Coronary artery (tissue), 2 donors: Measurements from ENCODE around the gene SSBP3.
A peak's percentile ranks its signal among the peaks of the same experiment; 100 is the strongest.

Source experiments
- DNase-seq: peaks from one replicate; pipeline ENCODE4 v3.0.0-alpha.2; 2017; ENCODE audit warnings: low spot score
- H3K27ac ChIP-seq, 2 donors: fragments of 200-600 bp; sonication (generic); one replicate each; pipeline ENCODE4 v1.5.1; 2016 to 2019
- H3K4me3 ChIP-seq: fragments of 200-600 bp; sonication (generic); 2 replicates; pipeline ENCODE4 v1.5.1; 2016; ENCODE audit warnings: mild to moderate bottlenecking, moderate library complexity
- CTCF ChIP-seq: fragments of 200-600 bp; sonication (generic); IDR thresholded peaks from one replicate; pipeline ENCODE4 v1.5.1; 2019; ENCODE audit warnings: antibody characterized with exemption

SSBP3 gene

DNA sequence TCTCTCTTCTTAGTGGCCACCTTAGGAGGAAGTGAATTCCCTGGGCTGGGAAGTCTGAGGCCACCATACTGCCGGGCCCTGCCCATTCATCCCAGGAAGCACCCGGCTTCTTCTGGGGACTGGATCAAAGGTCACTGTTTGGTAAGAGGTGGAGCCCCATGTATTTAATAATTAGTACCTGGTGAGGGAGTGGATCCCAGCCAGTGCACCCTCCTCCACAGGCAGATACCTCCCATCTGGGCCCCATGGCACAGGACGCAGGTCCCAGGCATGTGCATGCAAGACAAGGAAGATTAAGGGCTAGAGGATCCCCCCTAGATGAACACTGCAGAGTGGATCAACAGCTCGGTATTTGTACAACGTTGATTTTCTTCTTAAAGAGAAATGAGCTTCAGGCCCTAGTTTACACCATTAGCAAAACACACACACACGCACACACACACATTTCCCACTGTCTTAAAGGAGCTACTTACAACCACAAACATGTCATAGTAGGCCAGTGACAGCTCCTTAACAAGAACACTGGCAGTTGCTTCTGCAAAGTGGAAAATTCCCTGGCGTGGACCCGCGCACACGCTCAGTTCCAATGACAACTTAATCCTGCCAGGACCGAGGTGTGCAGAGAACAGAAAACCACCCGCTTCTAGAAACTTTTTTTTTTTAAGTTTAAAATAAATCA is 115.5 kb downstream of the SSBP3 start:
- no peak for TF ChIP-seq CTCF
- peak overlapping the region; percentile 40 for H3K4me3 ChIP-seq
- peak; percentile 83 for DNase-seq
- peak overlapping the region; percentile 91 to 96 for H3K27ac ChIP-seq

DNA sequence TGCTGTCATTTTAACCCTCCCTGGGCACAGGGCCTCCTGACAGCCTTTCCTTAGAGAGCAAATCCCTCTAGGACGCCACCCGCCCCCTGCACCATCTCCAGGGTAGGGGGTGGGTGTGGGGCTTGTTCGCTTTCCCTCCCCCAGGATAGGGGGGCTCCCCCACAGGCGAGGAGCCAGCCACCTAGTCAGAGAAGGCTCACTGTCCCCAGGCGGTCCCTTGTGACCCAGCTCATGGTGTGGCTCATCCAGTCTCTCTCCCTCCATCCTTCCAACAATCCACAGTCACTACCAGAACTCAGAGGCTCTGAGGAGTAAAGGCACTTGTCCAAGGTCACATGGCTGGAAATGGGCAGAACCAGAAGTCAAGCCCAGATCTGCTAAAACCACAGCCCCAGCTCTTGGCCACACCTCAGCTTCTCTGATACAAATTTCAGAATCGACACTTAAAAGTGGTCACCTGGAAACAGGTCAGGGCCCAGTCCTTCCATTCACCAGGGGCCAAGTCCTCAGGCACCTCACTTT is 116.4 kb downstream of the SSBP3 start:
- no peak for TF ChIP-seq CTCF
- DNase-seq = no peak
- no peak overlapping the region for H3K4me3 ChIP-seq
- peak overlapping the region; percentile 91 to 96 for H3K27ac ChIP-seq

GRCh38 chr1:54287801-54288211 is 118.4 kb downstream of the SSBP3 start:
- peak; percentile 85 for DNase-seq
- Histone ChIP-seq H3K27ac (peak overlapping the region; percentile 92 to 96), H3K4me3 (no peak overlapping the region)
- no peak for TF ChIP-seq CTCF

- Histone ChIP-seq H3K4me3 (peak overlapping the region; percentile 27), H3K27ac (peak overlapping the region; percentile 92 to 96)
- no peak for TF ChIP-seq CTCF
- DNase-seq = peak; percentile 97
Measured at GRCh38 chr1:54287176-54287650, 119.0 kb downstream of the SSBP3 start.

DNA sequence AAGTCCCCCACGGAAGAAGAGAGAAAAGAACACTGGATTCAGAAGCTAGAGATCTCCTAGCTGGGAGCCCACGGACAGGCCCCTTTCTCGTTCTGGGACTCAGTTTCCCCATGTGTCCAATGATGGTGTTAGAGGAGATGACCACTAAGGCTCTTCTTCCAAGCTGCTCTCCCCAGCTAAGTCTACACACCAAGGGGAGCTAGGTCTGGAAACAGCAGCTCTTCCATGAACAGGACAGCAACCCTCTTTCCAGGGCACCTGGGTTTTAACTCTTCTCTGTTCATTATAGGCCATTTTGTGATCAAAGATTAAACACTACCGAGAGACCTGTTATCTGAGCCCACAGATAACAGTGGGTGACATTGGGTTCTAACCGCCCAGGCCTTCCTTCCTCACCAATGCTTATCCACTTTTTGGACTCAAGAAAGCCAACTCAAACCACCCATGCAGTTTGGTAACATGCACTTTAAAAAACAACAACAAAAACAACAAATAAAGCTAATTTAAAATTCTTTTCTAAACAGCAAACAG is 120.3 kb downstream of the SSBP3 start:
- no peak for TF ChIP-seq CTCF
- DNase-seq = no peak
- H3K27ac ChIP-seq = peak overlapping the region; percentile 92 to 96
- no peak overlapping the region for H3K4me3 ChIP-seq

- Histone ChIP-seq H3K4me3 (no peak overlapping the region), H3K27ac (peak overlapping the region; percentile 92 to 96)
- TF ChIP-seq CTCF = no peak
- no peak for DNase-seq
Measured at GRCh38 chr1:54284781-54285529, 121.2 kb downstream of the SSBP3 start.
